Kidney epithelial cell (primary cell): ENCODE data around the gene MOK. TPM values are rescaled to one million over a fixed set of nuclear protein-coding genes. Genes with fewer than 3 reads are reported as not detected.

Experiments used
- DNase-seq: peaks from one replicate; pipeline ENCODE4 v3.0.0-alpha.2; 2010; ENCODE audit warnings: low read depth
- H3K27me3 ChIP-seq: 2 replicates; pipeline ENCODE4 v1.6.0; 2011; ENCODE audit warnings: low read length; ENCODE audit not compliant: control insufficient read depth, insufficient read depth
- H3K36me3 ChIP-seq: 2 replicates; pipeline ENCODE4 v1.5.1; 2011; ENCODE audit warnings: low read length; ENCODE audit not compliant: control insufficient read depth, insufficient read depth
- H3K4me3 ChIP-seq: 2 replicates; pipeline ENCODE4 v1.5.1; 2011; ENCODE audit warnings: low read depth, mild to moderate bottlenecking, control low read depth, low read length
- total RNA-seq: library from RNA; depleted of rRNA; stranded (reverse); fragments of >200 nt; gene quantifications from 2 replicates; pipeline ENCODE4 v1.2.3, GENCODE V29; 2015
- TF ChIP-seq, protein P1 (sequence below): IDR thresholded peaks from 2 replicates; pipeline ENCODE4 v1.5.1; 2011; ENCODE audit warnings: mild to moderate bottlenecking, moderate library complexity, low read length, control low read depth, inconsistent platforms; ENCODE audit not compliant: insufficient read depth, poor library complexity, severe bottlenecking

MOK gene
- total RNA-seq, 1 donor from 2014 or later, result 5.1 TPM

- no peaks in the 10 kb centered on the region for H3K36me3 ChIP-seq
- no peaks in the 10 kb centered on the region for H3K27me3 ChIP-seq
- TF ChIP-seq, protein P1, sequence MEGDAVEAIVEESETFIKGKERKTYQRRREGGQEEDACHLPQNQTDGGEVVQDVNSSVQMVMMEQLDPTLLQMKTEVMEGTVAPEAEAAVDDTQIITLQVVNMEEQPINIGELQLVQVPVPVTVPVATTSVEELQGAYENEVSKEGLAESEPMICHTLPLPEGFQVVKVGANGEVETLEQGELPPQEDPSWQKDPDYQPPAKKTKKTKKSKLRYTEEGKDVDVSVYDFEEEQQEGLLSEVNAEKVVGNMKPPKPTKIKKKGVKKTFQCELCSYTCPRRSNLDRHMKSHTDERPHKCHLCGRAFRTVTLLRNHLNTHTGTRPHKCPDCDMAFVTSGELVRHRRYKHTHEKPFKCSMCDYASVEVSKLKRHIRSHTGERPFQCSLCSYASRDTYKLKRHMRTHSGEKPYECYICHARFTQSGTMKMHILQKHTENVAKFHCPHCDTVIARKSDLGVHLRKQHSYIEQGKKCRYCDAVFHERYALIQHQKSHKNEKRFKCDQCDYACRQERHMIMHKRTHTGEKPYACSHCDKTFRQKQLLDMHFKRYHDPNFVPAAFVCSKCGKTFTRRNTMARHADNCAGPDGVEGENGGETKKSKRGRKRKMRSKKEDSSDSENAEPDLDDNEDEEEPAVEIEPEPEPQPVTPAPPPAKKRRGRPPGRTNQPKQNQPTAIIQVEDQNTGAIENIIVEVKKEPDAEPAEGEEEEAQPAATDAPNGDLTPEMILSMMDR, result no peak
- H3K4me3 ChIP-seq, result no peak overlapping the region
- no peak for DNase-seq
Observed at GRCh38 chr14:102184316-102185035, 120.5 kb downstream of the MOK start.

DNA sequence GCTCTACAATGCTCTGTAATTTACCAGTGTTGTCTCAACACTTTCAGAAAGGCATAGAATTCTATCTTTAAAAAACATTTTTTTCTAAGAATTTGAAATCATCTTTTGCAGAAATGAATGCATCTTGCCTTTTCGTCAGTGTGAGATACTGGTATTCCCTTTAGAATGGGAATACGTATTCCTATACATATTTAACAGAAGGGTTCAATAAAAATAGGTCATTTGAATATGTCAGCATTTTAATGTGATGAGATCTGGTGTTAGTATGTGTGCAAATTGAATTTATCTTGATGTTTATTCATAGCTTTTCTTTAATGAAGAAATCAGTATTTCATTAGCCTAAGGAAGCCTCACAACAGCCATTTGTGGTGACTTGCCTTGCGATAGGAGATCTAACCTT lies 121.1 kb downstream of the MOK start:
- no peak for DNase-seq
- TF ChIP-seq, protein P1, result no peak
- Histone ChIP-seq H3K4me3 (no peak overlapping the region), H3K27me3 (no peaks in the 10 kb centered on the region), H3K36me3 (no peaks in the 10 kb centered on the region)

DNA sequence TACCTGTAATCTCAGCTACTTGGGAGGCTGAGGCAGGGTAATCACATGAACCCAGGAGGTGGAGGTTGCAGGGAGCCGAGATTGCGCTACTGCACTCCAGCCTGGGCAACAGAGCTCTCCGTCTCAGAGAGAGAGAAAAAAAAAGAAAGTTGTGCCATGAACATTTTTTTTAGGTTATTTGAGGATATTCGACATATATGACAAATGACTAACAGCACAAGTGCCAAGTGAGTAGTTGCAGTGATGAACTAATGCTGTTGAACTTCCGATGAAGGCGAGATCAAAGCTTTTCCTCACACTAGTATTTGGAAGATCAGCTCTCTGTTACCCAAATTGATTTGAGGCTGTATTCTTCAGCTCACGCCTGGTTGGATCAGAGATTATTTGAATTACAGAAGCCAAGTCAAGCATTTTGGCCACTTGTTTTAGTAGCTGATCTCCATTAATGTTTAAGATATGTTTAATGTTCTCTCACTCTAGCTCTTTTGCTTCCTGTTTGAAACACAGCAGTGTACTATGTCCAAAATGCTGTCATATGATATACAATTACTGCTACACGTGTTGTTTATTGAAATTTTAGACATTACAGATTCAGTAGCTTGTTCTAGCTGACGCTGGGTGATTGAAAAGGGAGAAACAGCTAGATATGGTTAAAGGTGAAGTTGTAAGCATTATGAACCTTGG lies 121.9 kb downstream of the MOK start:
- TF ChIP-seq, protein P1, result no peak
- H3K27me3 ChIP-seq, result no peaks in the 10 kb centered on the region
- no peak for DNase-seq
- H3K4me3 ChIP-seq, result no peak overlapping the region
- H3K36me3 ChIP-seq, result no peaks in the 10 kb centered on the region

DNA sequence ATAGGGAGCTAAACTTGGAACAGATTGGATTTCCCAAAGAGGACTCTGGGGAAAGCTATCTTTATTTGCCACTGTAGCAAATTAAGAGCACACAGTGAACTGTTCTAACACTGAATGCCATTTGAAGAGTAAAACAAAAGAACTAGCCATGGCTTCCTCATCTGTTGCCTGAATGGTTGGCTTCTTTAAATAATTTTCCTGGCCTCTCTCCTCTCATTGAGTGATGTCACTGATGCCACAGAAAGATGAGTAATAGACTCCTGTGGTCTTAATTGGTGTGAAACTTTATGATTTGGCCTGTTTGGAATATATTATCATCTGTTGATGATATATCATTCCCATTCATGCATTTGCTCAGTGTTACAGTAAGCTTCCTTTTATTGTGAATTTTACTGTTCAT lies 122.8 kb downstream of the MOK start:
- TF ChIP-seq, protein P1, result no peak
- Histone ChIP-seq H3K27me3 (no peaks in the 10 kb centered on the region), H3K4me3 (no peak overlapping the region), H3K36me3 (no peaks in the 10 kb centered on the region)
- no peak for DNase-seq

- DNase-seq, result no peak
- Histone ChIP-seq H3K36me3 (no peaks in the 10 kb centered on the region), H3K4me3 (no peak overlapping the region), H3K27me3 (no peaks in the 10 kb centered on the region)
- TF ChIP-seq, protein P1, result no peak
Observed at GRCh38 chr14:102181187-102181586, 123.8 kb downstream of the MOK start.
